ENCODE measurements around the gene DNAJC5G. TPM values are rescaled to one million over a fixed set of nuclear protein-coding genes. Genes with fewer than 3 reads are reported as not detected.

The DNAJC5G gene
- total RNA-seq, 2 experiments from 2014 or later = not detected

DNA sequence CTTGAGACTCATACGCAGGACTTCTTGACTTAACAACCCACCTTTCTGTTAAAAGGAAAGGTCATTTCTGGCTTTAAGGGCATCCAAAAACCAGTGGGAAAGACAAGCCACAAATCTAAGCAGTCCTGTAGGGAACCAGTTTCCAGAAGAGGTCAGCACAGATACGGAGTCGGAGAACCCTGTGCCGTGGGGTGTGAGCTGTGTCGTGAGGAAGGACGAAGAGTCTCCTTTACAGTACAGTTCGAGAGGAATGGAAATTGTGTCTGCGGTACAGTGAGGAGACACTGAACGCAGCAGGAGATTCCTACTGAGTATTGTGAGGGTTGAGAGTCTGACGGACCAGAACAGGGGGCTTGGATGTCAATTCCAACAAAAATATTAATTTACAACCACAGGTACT is 30.1 kb upstream of the DNAJC5G start:
- intact Hi-C loops (cut with micrococcal nuclease) = no loop called here
- H3K4me1 Mint-ChIP-seq (ENCODE audit: low read depth) = peaks cover 2% of the 10 kb centered on the region
- POLR2A ChIA-PET = no interaction called here
- no peak overlapping the region for H3K4me3 Mint-ChIP-seq
- TF ChIP-seq, protein P1, sequence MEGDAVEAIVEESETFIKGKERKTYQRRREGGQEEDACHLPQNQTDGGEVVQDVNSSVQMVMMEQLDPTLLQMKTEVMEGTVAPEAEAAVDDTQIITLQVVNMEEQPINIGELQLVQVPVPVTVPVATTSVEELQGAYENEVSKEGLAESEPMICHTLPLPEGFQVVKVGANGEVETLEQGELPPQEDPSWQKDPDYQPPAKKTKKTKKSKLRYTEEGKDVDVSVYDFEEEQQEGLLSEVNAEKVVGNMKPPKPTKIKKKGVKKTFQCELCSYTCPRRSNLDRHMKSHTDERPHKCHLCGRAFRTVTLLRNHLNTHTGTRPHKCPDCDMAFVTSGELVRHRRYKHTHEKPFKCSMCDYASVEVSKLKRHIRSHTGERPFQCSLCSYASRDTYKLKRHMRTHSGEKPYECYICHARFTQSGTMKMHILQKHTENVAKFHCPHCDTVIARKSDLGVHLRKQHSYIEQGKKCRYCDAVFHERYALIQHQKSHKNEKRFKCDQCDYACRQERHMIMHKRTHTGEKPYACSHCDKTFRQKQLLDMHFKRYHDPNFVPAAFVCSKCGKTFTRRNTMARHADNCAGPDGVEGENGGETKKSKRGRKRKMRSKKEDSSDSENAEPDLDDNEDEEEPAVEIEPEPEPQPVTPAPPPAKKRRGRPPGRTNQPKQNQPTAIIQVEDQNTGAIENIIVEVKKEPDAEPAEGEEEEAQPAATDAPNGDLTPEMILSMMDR (IDR thresholded peaks at IDR 0.05) = no peak
- no peak overlapping the region for H3K27ac Mint-ChIP-seq
- no peaks in the 10 kb centered on the region for H3K9me3 Mint-ChIP-seq
- CTCF ChIA-PET = interaction anchor here (2.0 to 2.1 kb wide), 2 partner anchors 35 to 58 kb away, joined by 4 to 6 read pairs; no protein-coding TSS in a partner anchor
- DNase-seq (no peak), ATAC-seq (no peak)
- H3K36me3 Mint-ChIP-seq (ENCODE audit: low read depth) = peaks cover 16% of the 10 kb centered on the region
- H3K27me3 Mint-ChIP-seq = no peaks in the 10 kb centered on the region

DNA sequence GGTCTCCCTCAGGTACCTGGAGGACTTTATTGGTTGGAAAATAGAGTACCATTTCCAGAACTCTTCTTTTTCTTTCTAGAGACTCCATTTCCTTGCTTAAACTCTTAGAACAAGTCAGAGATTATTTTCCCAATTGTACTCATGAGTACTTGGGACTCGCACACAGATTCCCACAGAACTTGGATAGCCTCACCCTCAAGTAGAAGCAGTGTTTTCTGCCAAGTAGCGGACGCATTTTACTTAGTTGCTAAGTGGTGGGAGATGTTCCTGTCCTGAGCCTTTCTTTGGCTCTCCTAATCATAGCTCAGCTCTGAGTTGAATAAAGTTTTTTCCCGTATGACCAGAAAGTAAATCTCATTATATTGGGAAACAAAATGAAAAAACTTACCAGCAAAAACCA is 29.6 kb upstream of the DNAJC5G start:
- ChIA-PET POLR2A (interaction anchor here (1.4 kb wide), 1 partner anchor 9 kb away, joined by 3 read pairs; no protein-coding TSS in a partner anchor), CTCF (interaction anchor here (2.0 to 2.1 kb wide), 2 partner anchors 34 to 58 kb away, joined by 4 to 6 read pairs; no protein-coding TSS in a partner anchor)
- H3K9me3 Mint-ChIP-seq = no peaks in the 10 kb centered on the region
- no peaks in the 10 kb centered on the region for H3K27me3 Mint-ChIP-seq
- H3K36me3 Mint-ChIP-seq (ENCODE audit: low read depth) = peaks cover 10% of the 10 kb centered on the region
- TF ChIP-seq, protein P1 (IDR thresholded peaks at IDR 0.05) = no peak
- no peaks in the 10 kb centered on the region for H3K4me1 Mint-ChIP-seq (ENCODE audit: low read depth)
- no peak overlapping the region for H3K27ac Mint-ChIP-seq
- no peak for DNase-seq
- H3K4me3 Mint-ChIP-seq = no peak overlapping the region
- intact Hi-C loops (cut with micrococcal nuclease) = no loop called here
- no peak for ATAC-seq

DNA sequence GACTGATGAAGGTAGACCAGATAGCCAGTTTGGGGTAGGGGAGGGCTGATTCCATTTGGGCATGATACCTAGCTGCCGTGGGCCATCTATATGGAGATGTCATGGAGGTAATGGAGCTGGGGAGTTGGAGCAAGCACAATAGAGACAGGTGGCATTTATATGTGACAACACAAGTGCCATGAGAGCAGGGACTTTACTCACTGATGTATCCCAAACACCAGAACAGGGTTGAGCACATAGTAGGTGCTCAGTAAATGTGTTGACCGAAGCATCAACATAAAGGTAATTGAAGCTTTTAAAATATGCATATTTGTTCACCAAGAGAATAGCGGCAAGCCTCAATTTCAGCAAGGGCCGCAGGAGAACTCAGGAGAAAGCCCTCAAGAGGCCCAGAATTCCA is 27.3 kb upstream of the DNAJC5G start:
- intact Hi-C loops (cut with micrococcal nuclease) = loop anchor here (2.0 kb wide), 1 partner anchor 33 kb away; no protein-coding TSS in a partner anchor
- ATAC-seq (no peak), DNase-seq (no peak)
- H3K9me3 Mint-ChIP-seq = no peaks in the 10 kb centered on the region
- H3K27ac Mint-ChIP-seq = no peak overlapping the region
- H3K4me1 Mint-ChIP-seq (ENCODE audit: low read depth) = no peaks in the 10 kb centered on the region
- no peak overlapping the region for H3K4me3 Mint-ChIP-seq
- ChIA-PET POLR2A (interaction anchor here (0.6 to 2.4 kb wide), 8 partner anchors 13 to 34 kb away, joined by 3 to 18 read pairs (median 4); partner anchors contain the start of gene TRIM54), CTCF (interaction anchor here (1.9 to 7.0 kb wide), 2 partner anchors 33 to 55 kb away, joined by 12 to 122 read pairs; partner anchors contain the start of gene TRIM54)
- peaks cover 2% of the 10 kb centered on the region for H3K27me3 Mint-ChIP-seq
- TF ChIP-seq, protein P1 (IDR thresholded peaks at IDR 0.05) = no peak
- no peaks in the 10 kb centered on the region for H3K36me3 Mint-ChIP-seq (ENCODE audit: low read depth)

DNA sequence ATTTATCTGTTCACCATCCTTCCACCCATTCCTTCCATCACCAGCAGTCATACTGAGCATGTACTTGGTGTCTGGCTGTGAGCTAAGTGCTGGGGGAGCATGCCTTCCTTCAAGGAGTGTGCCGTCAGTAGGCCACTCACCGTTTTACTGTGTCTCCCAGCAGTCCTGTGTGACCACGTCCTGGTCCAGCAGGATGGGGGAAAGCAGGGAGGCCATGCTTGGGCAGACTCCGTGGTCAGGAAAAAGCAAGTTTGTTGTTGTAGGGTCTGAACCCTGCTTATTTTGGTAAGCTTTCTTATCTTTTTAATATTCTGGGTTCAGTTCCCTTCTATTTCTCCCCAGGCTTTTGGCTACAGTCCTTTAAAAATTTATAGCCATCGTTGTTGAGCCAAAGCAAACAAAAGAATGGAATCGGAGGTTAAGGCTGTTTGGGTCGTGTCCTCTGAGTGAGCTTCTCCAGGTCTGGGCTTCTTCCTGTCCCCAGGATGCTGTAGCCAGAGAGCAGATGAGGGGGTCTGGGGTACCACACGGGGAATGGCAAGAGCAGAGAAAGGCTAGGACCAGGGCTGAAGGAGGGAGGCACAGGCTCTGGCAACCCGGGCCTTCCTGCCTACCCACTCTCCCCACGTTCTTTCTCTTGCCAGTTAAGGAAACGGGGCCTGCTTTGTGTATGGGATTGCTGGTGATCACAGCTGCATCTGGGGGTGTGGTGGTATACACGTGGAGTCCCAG is 25.9 kb upstream of the DNAJC5G start:
- H3K4me3 Mint-ChIP-seq = no peak overlapping the region
- no peaks in the 10 kb centered on the region for H3K4me1 Mint-ChIP-seq (ENCODE audit: low read depth)
- TF ChIP-seq, protein P1 (IDR thresholded peaks at IDR 0.05) = no peak
- no peak overlapping the region for H3K27ac Mint-ChIP-seq
- CTCF ChIA-PET = interaction anchor here (0.8 to 7.0 kb wide), 10 partner anchors 8 to 54 kb away, joined by 3 to 122 read pairs (median 4); partner anchors contain the start of gene TRIM54
- no peak for DNase-seq
- H3K36me3 Mint-ChIP-seq (ENCODE audit: low read depth) = no peaks in the 10 kb centered on the region
- H3K27me3 Mint-ChIP-seq = peaks cover 2% of the 10 kb centered on the region
- intact Hi-C loops (cut with micrococcal nuclease) = loop anchor here (2.0 kb wide), 1 partner anchor 31 kb away; no protein-coding TSS in a partner anchor
- no peak for ATAC-seq
- no peaks in the 10 kb centered on the region for H3K9me3 Mint-ChIP-seq
- POLR2A ChIA-PET = interaction anchor here (0.6 to 2.4 kb wide), 11 partner anchors 14 to 120 kb away, joined by 3 to 18 read pairs (median 4); partner anchors contain the start of genes MPV17 and TRIM54
